Stimulated activated CD8-positive, alpha-beta memory T cell treated with anti-CD3 and anti-CD28 coated beads, Interleukin-12 subunit alpha, Interleukin-12 subunit beta, amount 100 ng/mL, for 24 hours (primary cell): ENCODE measurements around the gene VSTM4.

Experiments
- DNase-seq: peaks from one replicate; pipeline ENCODE4 v3.0.0-alpha.2; 2020; ENCODE audit errors: extremely low read depth

VSTM4 gene

GRCh38 chr10:49007129-49007528 lies 108.2 kb downstream of the VSTM4 start:
- no peak for DNase-seq

- DNase-seq, result no peak
Observed at GRCh38 chr10:49005270-49005669, 110.1 kb downstream of the VSTM4 start.

GRCh38 chr10:49001870-49002672 lies 113.3 kb downstream of the VSTM4 start:
- no peak for DNase-seq

GRCh38 chr10:49001402-49001801 lies 113.9 kb downstream of the VSTM4 start:
- DNase-seq, result no peak

GRCh38 chr10:49000437-49001398 lies 114.6 kb downstream of the VSTM4 start:
- DNase-seq, result no peak

GRCh38 chr10:48999346-48999745 lies 116.0 kb downstream of the VSTM4 start:
- DNase-seq, result no peak

- DNase-seq, result no peak
Observed at GRCh38 chr10:48996329-48996728, 119.0 kb downstream of the VSTM4 start.

- DNase-seq, result no peak
Observed at GRCh38 chr10:48993627-48994026, 121.7 kb downstream of the VSTM4 start.

- DNase-seq, result no peak
Observed at GRCh38 chr10:48990226-48990625, 125.1 kb downstream of the VSTM4 start.

- no peak for DNase-seq
Observed at GRCh38 chr10:48985621-48986158, 129.6 kb downstream of the VSTM4 start.

GRCh38 chr10:48983648-48984351 lies 131.5 kb downstream of the VSTM4 start:
- no peak for DNase-seq

- no peak for DNase-seq
Observed at GRCh38 chr10:48982584-48982983, 132.7 kb downstream of the VSTM4 start.

GRCh38 chr10:48981310-48981907 lies 133.9 kb downstream of the VSTM4 start:
- no peak for DNase-seq

- no peak for DNase-seq
Observed at GRCh38 chr10:48978318-48978717, 137.0 kb downstream of the VSTM4 start.

- no peak for DNase-seq
Observed at GRCh38 chr10:48976196-48976595, 139.1 kb downstream of the VSTM4 start.

- no peak for DNase-seq
Observed at GRCh38 chr10:48974510-48975156, 140.7 kb downstream of the VSTM4 start.

- no peak for DNase-seq
Observed at GRCh38 chr10:48973065-48973464, 142.3 kb downstream of the VSTM4 start.

GRCh38 chr10:48970654-48971053 lies 144.7 kb downstream of the VSTM4 start:
- no peak for DNase-seq

- DNase-seq, result no peak
Observed at GRCh38 chr10:48970046-48970445, 145.3 kb downstream of the VSTM4 start.

GRCh38 chr10:48968036-48968435 lies 147.3 kb downstream of the VSTM4 start:
- no peak for DNase-seq

GRCh38 chr10:48965460-48965859 lies 149.9 kb downstream of the VSTM4 start:
- DNase-seq, result no peak
